OCI-LY7 (cell line): ENCODE results near the gene DIAPH2.

Source experiments
- CTCF ChIP-seq: fragments of 200-600 bp; sonication (generic); conservative IDR thresholded peaks from 2 replicates; pipeline ENCODE4 v1.5.1; 2014; ENCODE audit warnings: mild to moderate bottlenecking, antibody characterized with exemption, low read length, moderate library complexity, mixed read lengths
- EZH2phosphoT487 ChIP-seq: fragments of 200-600 bp; sonication (generic); IDR thresholded peaks from 2 replicates; pipeline ENCODE4 v1.6.1; 2018; ENCODE audit warnings: low read depth, borderline replicate concordance, mild to moderate bottlenecking, mixed run types, antibody characterized with exemption, low read length, moderate library complexity, mixed read lengths

GRCh38 chrX:97531825-97532224, 847.2 kb downstream of the DIAPH2 start:
- TF ChIP-seq CTCF (no peak), EZH2phosphoT487 (no peak)
